Nephron progenitor cell (in vitro differentiated cells): ENCODE results near the gene MYO9A.

Source experiments
- DNase-seq: peaks from one replicate; pipeline ENCODE4 v3.0.0; 2021
- H3K27ac Mint-ChIP-seq: 2 replicates; pipeline ENCODE4 v1.8.0; 2021; ENCODE audit warnings: mild to moderate bottlenecking, moderate library complexity, mixed read lengths
- H3K27me3 Mint-ChIP-seq: 2 replicates; pipeline ENCODE4 v1.8.0; 2021; ENCODE audit warnings: mild to moderate bottlenecking, low read depth, mixed read lengths; ENCODE audit not compliant: poor library complexity
- H3K36me3 Mint-ChIP-seq: 2 replicates; pipeline ENCODE4 v1.8.0; 2021; ENCODE audit warnings: low read depth, mixed read lengths
- H3K4me1 Mint-ChIP-seq: 2 replicates; pipeline ENCODE4 v1.8.0; 2021; ENCODE audit warnings: mixed read lengths
- H3K4me3 Mint-ChIP-seq: 2 replicates; pipeline ENCODE4 v1.8.0; 2021; ENCODE audit warnings: mild to moderate bottlenecking, moderate library complexity, mixed read lengths
- H3K9me3 Mint-ChIP-seq: 2 replicates; pipeline ENCODE4 v1.8.0; 2021; ENCODE audit warnings: mild to moderate bottlenecking, moderate library complexity, mixed read lengths
- TF ChIP-seq, protein P1 (sequence below): fragments of 200-600 bp; sonication (generic); IDR thresholded peaks from 2 replicates; pipeline ENCODE4 v1.5.0; 2021; ENCODE audit warnings: antibody characterized with exemption

MYO9A gene

DNA sequence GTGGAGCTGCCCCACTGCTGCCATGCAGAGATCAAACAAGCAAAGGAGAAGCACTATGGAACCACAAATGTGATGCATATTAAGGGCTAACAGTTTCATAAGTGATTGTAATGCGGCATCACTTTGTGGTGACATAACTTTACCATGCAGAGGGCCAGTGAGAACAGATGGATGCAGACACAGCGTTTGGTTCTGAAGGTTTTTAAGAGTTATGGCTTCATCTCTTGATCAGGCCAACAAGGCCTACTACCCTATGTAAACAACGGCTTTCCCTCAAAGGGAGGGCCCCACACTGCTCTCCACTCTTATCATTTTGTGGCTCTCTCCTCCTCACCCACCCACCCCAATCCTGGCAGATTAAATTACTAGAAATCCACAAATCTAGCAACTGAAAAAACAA lies 294.1 kb downstream of the MYO9A start:
- no peak for DNase-seq
- no peak overlapping the region for H3K27ac Mint-ChIP-seq
- H3K4me3 Mint-ChIP-seq: no peak overlapping the region
- no peaks in the 10 kb centered on the region for H3K27me3 Mint-ChIP-seq
- peaks cover 94% of the 10 kb centered on the region for H3K36me3 Mint-ChIP-seq
- peaks cover 18% of the 10 kb centered on the region for H3K4me1 Mint-ChIP-seq
- TF ChIP-seq, protein P1, sequence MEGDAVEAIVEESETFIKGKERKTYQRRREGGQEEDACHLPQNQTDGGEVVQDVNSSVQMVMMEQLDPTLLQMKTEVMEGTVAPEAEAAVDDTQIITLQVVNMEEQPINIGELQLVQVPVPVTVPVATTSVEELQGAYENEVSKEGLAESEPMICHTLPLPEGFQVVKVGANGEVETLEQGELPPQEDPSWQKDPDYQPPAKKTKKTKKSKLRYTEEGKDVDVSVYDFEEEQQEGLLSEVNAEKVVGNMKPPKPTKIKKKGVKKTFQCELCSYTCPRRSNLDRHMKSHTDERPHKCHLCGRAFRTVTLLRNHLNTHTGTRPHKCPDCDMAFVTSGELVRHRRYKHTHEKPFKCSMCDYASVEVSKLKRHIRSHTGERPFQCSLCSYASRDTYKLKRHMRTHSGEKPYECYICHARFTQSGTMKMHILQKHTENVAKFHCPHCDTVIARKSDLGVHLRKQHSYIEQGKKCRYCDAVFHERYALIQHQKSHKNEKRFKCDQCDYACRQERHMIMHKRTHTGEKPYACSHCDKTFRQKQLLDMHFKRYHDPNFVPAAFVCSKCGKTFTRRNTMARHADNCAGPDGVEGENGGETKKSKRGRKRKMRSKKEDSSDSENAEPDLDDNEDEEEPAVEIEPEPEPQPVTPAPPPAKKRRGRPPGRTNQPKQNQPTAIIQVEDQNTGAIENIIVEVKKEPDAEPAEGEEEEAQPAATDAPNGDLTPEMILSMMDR: no peak
- peaks cover 49% of the 10 kb centered on the region for H3K9me3 Mint-ChIP-seq

DNA sequence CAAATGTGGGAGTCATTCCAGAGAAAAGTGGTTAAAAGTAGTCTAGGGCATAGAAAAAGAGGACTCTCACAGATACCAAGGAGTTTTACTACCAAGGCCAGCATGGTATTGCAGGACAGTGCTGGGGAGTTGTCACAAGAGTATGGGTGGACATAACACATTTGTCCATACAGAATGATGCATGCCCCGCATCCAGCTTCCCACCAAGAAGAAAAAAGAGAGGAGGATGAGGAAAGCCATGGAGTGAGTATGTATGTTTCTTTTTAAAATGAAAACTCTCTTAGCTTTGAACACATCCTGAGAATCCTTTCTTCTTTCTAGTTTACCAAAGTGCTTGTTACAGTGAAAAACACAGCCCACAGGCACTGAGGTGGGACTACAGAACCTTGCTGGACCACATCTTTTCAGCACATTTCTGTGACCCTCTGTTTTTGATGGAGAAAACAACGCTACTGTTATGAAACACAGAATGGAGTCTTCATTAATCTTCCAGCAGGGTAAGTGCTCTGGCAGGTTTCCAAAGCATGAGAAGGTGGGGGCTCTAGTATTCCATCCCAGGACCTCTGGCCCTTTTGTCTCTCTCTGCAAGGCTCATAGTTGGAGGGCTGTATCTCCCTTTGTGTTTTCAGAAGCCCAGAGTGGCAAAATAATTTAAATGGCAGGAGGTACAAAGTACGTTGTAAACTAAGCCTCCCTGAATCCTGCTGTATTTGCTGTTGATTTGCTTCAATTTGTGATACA lies 294.9 kb downstream of the MYO9A start:
- Mint-ChIP-seq H3K4me3 (no peak overlapping the region), H3K4me1 (peaks cover 18% of the 10 kb centered on the region), H3K27me3 (no peaks in the 10 kb centered on the region), H3K9me3 (peaks cover 55% of the 10 kb centered on the region), H3K36me3 (peaks cover 94% of the 10 kb centered on the region), H3K27ac (no peak overlapping the region)
- TF ChIP-seq, protein P1: no peak
- DNase-seq: no peak

DNA sequence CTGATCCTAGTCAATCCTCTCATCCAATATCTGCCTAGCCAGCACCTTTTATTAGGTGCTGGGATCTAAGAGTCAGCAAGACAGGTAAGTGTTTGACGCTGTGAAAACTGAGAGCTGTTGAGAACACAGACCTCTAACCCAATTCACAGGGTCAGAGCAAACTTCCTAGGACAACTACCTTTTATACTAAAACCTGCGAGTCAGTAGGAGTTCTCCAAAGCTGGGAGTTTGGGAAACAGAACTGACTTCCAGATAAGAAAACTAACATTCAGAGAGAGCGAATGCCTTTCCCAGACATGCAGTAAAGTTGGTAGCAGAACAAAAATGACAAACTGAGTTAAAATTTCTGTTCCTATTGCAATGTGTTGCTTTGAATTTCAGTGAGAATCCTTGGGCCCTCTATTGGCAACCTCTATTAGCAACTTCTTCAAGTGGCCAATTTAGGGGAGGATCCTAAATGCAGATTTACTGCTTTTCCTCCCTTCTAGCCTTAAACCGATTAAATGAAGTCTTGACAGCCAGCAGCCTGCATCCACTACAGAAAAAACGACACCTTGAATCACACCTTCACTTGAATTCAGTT lies 296.3 kb downstream of the MYO9A start:
- Mint-ChIP-seq H3K4me1 (peaks cover 15% of the 10 kb centered on the region), H3K36me3 (peaks cover 89% of the 10 kb centered on the region), H3K9me3 (peaks cover 64% of the 10 kb centered on the region), H3K4me3 (no peak overlapping the region), H3K27ac (no peak overlapping the region), H3K27me3 (no peaks in the 10 kb centered on the region)
- TF ChIP-seq, protein P1: no peak
- DNase-seq: no peak

DNA sequence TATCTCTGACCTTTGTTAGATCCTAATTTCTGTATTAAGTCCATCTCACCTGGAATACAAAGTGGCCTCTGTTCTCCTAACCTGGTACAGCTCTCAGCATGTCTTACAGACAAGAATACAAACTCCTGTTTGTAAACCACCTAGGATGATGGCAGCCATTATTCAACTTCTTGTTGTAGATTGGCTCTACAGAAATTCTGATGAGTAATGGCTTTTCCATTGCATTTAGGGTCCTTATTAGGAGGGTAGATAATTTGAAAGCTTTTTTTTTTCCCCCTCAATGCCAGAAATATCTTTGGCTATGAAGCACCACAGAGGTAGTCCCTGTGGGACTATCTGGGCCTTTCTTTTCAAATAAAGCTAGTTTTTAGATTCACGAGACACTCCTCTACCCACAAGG lies 297.8 kb downstream of the MYO9A start:
- Mint-ChIP-seq H3K4me3 (no peak overlapping the region), H3K27ac (no peak overlapping the region), H3K27me3 (no peaks in the 10 kb centered on the region), H3K36me3 (peaks cover 74% of the 10 kb centered on the region), H3K9me3 (peaks cover 64% of the 10 kb centered on the region), H3K4me1 (peaks cover 1% of the 10 kb centered on the region)
- DNase-seq: no peak
- TF ChIP-seq, protein P1: no peak

DNA sequence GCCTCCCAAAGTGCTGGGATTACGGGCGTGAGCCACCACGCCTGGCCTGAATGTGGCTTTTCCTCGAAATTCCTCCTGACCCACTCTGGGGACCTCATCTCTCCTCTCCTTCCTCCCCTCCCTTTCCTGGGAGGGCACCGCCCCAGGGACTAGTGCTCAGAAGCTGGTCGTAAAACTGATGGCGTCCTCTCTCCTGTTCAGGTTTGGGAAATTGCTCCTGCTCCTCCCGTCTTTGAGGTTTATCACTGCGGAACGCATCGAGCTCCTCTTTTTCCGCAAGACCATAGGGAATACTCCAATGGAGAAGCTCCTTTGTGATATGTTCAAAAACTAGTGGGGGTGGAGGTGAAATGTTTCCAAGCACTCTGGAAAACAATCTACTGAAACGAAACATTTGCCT lies 300.6 kb downstream of the MYO9A start:
- H3K36me3 Mint-ChIP-seq: peaks cover 47% of the 10 kb centered on the region
- DNase-seq: no peak
- H3K4me3 Mint-ChIP-seq: no peak overlapping the region
- peaks cover 5% of the 10 kb centered on the region for H3K4me1 Mint-ChIP-seq
- TF ChIP-seq, protein P1: no peak
- H3K27ac Mint-ChIP-seq: no peak overlapping the region
- H3K9me3 Mint-ChIP-seq: peaks cover 44% of the 10 kb centered on the region
- peaks cover 3% of the 10 kb centered on the region for H3K27me3 Mint-ChIP-seq

DNA sequence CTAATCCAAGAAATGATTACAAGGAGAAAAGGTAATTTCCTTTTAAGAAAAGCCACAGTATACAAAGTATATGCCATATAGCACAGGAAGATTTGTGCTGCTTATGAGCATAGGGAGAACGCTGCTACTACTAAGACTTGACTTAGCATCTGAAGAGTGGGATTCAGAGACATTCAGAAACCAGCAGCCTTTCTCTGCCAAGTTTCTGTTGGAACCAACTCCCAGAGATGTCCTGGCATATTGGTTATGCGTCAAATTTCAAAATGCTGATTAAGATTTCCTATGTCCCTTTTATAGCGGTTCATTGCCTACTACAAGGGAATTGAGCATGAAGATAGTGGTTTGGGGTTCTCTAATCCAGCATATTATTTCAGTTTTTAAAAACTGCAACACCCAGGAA lies 302.6 kb downstream of the MYO9A start:
- H3K27ac Mint-ChIP-seq: no peak overlapping the region

More for the DNA sequence above, 302.6 kb downstream of the MYO9A start:
- H3K9me3 Mint-ChIP-seq: peaks cover 24% of the 10 kb centered on the region
- no peak overlapping the region for H3K4me3 Mint-ChIP-seq
- TF ChIP-seq, protein P1: no peak
- DNase-seq: no peak
- H3K4me1 Mint-ChIP-seq: peaks cover 12% of the 10 kb centered on the region
- peaks cover 3% of the 10 kb centered on the region for H3K27me3 Mint-ChIP-seq
- H3K36me3 Mint-ChIP-seq: peaks cover 28% of the 10 kb centered on the region
